Astrocyte (in vitro differentiated cells and primary cell): ENCODE data around the gene GDF10. TPM values are rescaled to one million over a fixed set of nuclear protein-coding genes. Genes with fewer than 3 reads are reported as not detected.

Source experiments
- DNase-seq: peaks from one replicate; pipeline ENCODE4 v3.0.0-alpha.2; 2010; ENCODE audit warnings: low read depth
- FAIRE-seq: peaks from 2 replicates; lab custom pipeline; 2011; peaks lifted over from hg19 to GRCh38; lab: Jason Lieb, UNC
- H2AFZ ChIP-seq: 2 replicates; pipeline ENCODE4 v1.6.0; 2012; ENCODE audit warnings: low read depth, low read length, inconsistent platforms
- H3K27ac ChIP-seq: 2 replicates; pipeline ENCODE4 v1.5.1; 2011; ENCODE audit warnings: low read depth, low read length, inconsistent platforms
- H3K27me3 ChIP-seq: 2 replicates; pipeline ENCODE4 v1.6.0; 2011; ENCODE audit warnings: low read length, inconsistent platforms; ENCODE audit not compliant: insufficient read depth
- H3K36me3 ChIP-seq: 2 replicates; pipeline ENCODE4 v1.5.1; 2011; ENCODE audit warnings: low read length, inconsistent platforms; ENCODE audit not compliant: insufficient read depth
- H3K4me1 ChIP-seq: 2 replicates; pipeline ENCODE4 v1.5.1; 2011; ENCODE audit warnings: low read length, inconsistent platforms; ENCODE audit not compliant: insufficient read depth
- H3K4me2 ChIP-seq: 2 replicates; pipeline ENCODE4 v1.6.0; 2012; ENCODE audit warnings: low read length, inconsistent platforms
- H3K4me3 ChIP-seq: 2 replicates; pipeline ENCODE4 v1.5.1; 2011; ENCODE audit warnings: low read depth, mild to moderate bottlenecking, low read length, inconsistent platforms; ENCODE audit not compliant: insufficient read depth
- H3K79me2 ChIP-seq: 2 replicates; pipeline ENCODE4 v1.6.0; 2012; ENCODE audit warnings: mild to moderate bottlenecking, low read length, inconsistent platforms; ENCODE audit not compliant: insufficient read depth
- H3K9ac ChIP-seq: 2 replicates; pipeline ENCODE4 v1.6.0; 2012; ENCODE audit warnings: mild to moderate bottlenecking, low read length, inconsistent platforms
- H3K9me3 ChIP-seq: 2 replicates; pipeline ENCODE4 v1.5.1; 2012; ENCODE audit warnings: low read depth, mild to moderate bottlenecking, low read length, inconsistent platforms; ENCODE audit not compliant: insufficient read depth
- H4K20me1 ChIP-seq: 2 replicates; pipeline ENCODE4 v1.6.0; 2012; ENCODE audit warnings: low read length, inconsistent platforms; ENCODE audit not compliant: insufficient read depth
- H3K27ac Mint-ChIP-seq: one replicate; pipeline ENCODE4 v1.8.0; 2021; ENCODE audit warnings: mild to moderate bottlenecking, mixed read lengths; ENCODE audit not compliant: unreplicated experiment
- H3K27me3 Mint-ChIP-seq: one replicate; pipeline ENCODE4 v1.8.0; 2021; ENCODE audit warnings: low read depth, mixed read lengths; ENCODE audit not compliant: unreplicated experiment
- H3K36me3 Mint-ChIP-seq: one replicate; pipeline ENCODE4 v1.8.0; 2021; ENCODE audit warnings: low read depth, mixed read lengths; ENCODE audit not compliant: unreplicated experiment
- H3K4me1 Mint-ChIP-seq: one replicate; pipeline ENCODE4 v1.8.0; 2021; ENCODE audit warnings: low read depth, mixed read lengths; ENCODE audit not compliant: unreplicated experiment
- H3K4me3 Mint-ChIP-seq: one replicate; pipeline ENCODE4 v1.8.0; 2021; ENCODE audit warnings: mild to moderate bottlenecking, moderate library complexity, mixed read lengths; ENCODE audit not compliant: unreplicated experiment
- H3K9me3 Mint-ChIP-seq: one replicate; pipeline ENCODE4 v1.8.0; 2021; ENCODE audit warnings: mild to moderate bottlenecking, mixed read lengths; ENCODE audit not compliant: unreplicated experiment
- EZH2 ChIP-seq: IDR thresholded peaks from 2 replicates; pipeline ENCODE4 v1.6.1; 2012; ENCODE audit warnings: mild to moderate bottlenecking, low read length, inconsistent platforms; ENCODE audit not compliant: insufficient read depth
- total RNA-seq: library from RNA; stranded (reverse); gene quantifications from 2 replicates; pipeline ENCODE4 v1.2.1, GENCODE V29; 2021
- TF ChIP-seq, protein P1 (sequence below): IDR thresholded peaks from 2 replicates; pipeline ENCODE4 v1.5.1; 2011; ENCODE audit warnings: low read depth, mild to moderate bottlenecking, inconsistent platforms, low read length, moderate library complexity; ENCODE audit not compliant: insufficient read depth

Gene GDF10
- total RNA-seq, 1 donor from 2014 or later: 2.2 TPM

DNA sequence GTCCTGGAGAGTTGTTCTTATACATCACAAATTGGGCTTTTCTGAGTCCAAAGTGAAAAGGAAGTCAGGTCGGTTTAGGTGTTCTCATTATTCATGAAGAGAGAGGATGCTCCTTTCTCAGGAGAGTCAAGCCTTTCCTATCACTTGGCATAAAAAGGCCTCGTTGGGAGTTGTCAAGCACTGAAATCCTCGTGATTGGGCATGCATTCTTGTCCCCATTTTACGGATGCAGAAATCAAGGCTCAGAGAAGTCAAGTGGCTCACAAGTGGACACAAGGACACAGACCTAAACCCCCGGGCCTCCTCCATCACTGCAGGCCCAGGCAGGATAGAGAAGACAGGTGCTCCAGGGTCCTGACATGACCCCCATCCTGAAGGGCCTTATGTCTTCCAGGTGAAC is 56.7 kb downstream of the GDF10 start:
- no peaks in the 10 kb centered on the region for H3K4me1 Mint-ChIP-seq
- TF ChIP-seq, protein P1, sequence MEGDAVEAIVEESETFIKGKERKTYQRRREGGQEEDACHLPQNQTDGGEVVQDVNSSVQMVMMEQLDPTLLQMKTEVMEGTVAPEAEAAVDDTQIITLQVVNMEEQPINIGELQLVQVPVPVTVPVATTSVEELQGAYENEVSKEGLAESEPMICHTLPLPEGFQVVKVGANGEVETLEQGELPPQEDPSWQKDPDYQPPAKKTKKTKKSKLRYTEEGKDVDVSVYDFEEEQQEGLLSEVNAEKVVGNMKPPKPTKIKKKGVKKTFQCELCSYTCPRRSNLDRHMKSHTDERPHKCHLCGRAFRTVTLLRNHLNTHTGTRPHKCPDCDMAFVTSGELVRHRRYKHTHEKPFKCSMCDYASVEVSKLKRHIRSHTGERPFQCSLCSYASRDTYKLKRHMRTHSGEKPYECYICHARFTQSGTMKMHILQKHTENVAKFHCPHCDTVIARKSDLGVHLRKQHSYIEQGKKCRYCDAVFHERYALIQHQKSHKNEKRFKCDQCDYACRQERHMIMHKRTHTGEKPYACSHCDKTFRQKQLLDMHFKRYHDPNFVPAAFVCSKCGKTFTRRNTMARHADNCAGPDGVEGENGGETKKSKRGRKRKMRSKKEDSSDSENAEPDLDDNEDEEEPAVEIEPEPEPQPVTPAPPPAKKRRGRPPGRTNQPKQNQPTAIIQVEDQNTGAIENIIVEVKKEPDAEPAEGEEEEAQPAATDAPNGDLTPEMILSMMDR: no peak
- TF ChIP-seq EZH2: no peak
- Histone ChIP-seq H3K4me1 (no peaks in the 10 kb centered on the region), H3K27ac (no peak overlapping the region), H3K9me3 (no peaks in the 10 kb centered on the region), H2AFZ (no peak overlapping the region), H4K20me1 (no peaks in the 10 kb centered on the region), H3K4me2 (no peak overlapping the region), H3K79me2 (no peaks in the 10 kb centered on the region), H3K9ac (no peak overlapping the region), H3K36me3 (no peaks in the 10 kb centered on the region), H3K27me3 (no peaks in the 10 kb centered on the region), H3K4me3 (no peak overlapping the region)
- FAIRE-seq (no peak), DNase-seq (no peak)
- no peak overlapping the region for H3K27ac Mint-ChIP-seq
- H3K4me3 Mint-ChIP-seq: no peak overlapping the region
- no peaks in the 10 kb centered on the region for H3K9me3 Mint-ChIP-seq
- H3K27me3 Mint-ChIP-seq: peaks cover 10% of the 10 kb centered on the region
- no peaks in the 10 kb centered on the region for H3K36me3 Mint-ChIP-seq

GRCh38 chr10:47357131-47357582 is 57.2 kb downstream of the GDF10 start:
- peaks cover 10% of the 10 kb centered on the region for H3K27me3 Mint-ChIP-seq
- DNase-seq (no peak), FAIRE-seq (no peak)
- no peak overlapping the region for H2AFZ ChIP-seq
- no peaks in the 10 kb centered on the region for H3K9me3 ChIP-seq
- H3K9ac ChIP-seq: no peak overlapping the region
- no peaks in the 10 kb centered on the region for H3K36me3 ChIP-seq
- H3K4me2 ChIP-seq: no peak overlapping the region
- no peak overlapping the region for H3K4me3 Mint-ChIP-seq
- no peaks in the 10 kb centered on the region for H4K20me1 ChIP-seq
- H3K4me1 ChIP-seq: no peaks in the 10 kb centered on the region
- H3K9me3 Mint-ChIP-seq: no peaks in the 10 kb centered on the region
- H3K79me2 ChIP-seq: no peaks in the 10 kb centered on the region
- H3K36me3 Mint-ChIP-seq: no peaks in the 10 kb centered on the region
- H3K27me3 ChIP-seq: no peaks in the 10 kb centered on the region
- TF ChIP-seq EZH2: no peak
- TF ChIP-seq, protein P1: no peak
- H3K4me1 Mint-ChIP-seq: no peaks in the 10 kb centered on the region
- H3K4me3 ChIP-seq: no peak overlapping the region
- H3K27ac Mint-ChIP-seq: no peak overlapping the region
- H3K27ac ChIP-seq: no peak overlapping the region

GRCh38 chr10:47357911-47358310 is 57.9 kb downstream of the GDF10 start:
- Mint-ChIP-seq H3K9me3 (no peaks in the 10 kb centered on the region), H3K4me3 (no peak overlapping the region), H3K36me3 (no peaks in the 10 kb centered on the region), H3K27ac (no peak overlapping the region), H3K27me3 (peaks cover 6% of the 10 kb centered on the region), H3K4me1 (no peaks in the 10 kb centered on the region)
- Histone ChIP-seq H3K4me2 (no peak overlapping the region), H3K27me3 (no peaks in the 10 kb centered on the region), H3K4me1 (no peaks in the 10 kb centered on the region), H3K9ac (no peak overlapping the region), H3K36me3 (no peaks in the 10 kb centered on the region), H3K27ac (no peak overlapping the region), H4K20me1 (no peaks in the 10 kb centered on the region), H2AFZ (no peak overlapping the region), H3K79me2 (no peaks in the 10 kb centered on the region), H3K9me3 (no peaks in the 10 kb centered on the region), H3K4me3 (no peak overlapping the region)
- no peak for TF ChIP-seq EZH2
- TF ChIP-seq, protein P1: no peak
- no peak for DNase-seq
- FAIRE-seq: no peak
